CD4-positive, alpha-beta T cell treated with Interleukin-4 for 4 hours (primary cell): ENCODE results near the gene SMAD4.
"Not testable (repeated sequence)": the region's sequence is repeated elsewhere in the genome, so short reads cannot be mapped to it uniquely, and the experiment has no call there.

Source experiments
- DNase-seq: peaks from one replicate; pipeline ENCODE4 v3.0.0-alpha.2; 2020

SMAD4 gene

DNA sequence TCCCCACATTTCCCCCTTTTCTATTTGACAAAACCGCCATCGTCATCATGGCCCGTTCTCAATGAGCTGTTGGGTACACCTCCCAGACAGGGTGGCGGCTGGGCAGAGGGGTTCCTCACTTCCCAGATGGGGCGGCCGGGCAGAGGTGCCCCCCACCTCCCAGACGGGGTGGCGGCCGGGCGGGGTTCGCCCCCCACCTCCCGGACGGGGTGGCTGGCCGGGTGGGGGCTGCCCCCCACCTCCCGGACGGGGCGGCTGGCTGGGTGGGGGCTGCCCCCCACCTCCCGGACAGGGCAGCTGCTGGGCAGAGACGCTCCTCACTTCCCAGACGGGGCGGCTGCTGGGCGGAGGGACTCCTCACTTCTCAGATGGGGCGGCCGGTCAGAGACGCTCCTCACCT lies 87.0 kb downstream of the SMAD4 start:
- DNase-seq: not testable (repeated sequence)

- DNase-seq: not testable (repeated sequence)
Measured at GRCh38 chr18:51119561-51119960, 89.5 kb downstream of the SMAD4 start.

- DNase-seq: not testable (repeated sequence)
Measured at GRCh38 chr18:51119976-51120375, 90.0 kb downstream of the SMAD4 start.

DNA sequence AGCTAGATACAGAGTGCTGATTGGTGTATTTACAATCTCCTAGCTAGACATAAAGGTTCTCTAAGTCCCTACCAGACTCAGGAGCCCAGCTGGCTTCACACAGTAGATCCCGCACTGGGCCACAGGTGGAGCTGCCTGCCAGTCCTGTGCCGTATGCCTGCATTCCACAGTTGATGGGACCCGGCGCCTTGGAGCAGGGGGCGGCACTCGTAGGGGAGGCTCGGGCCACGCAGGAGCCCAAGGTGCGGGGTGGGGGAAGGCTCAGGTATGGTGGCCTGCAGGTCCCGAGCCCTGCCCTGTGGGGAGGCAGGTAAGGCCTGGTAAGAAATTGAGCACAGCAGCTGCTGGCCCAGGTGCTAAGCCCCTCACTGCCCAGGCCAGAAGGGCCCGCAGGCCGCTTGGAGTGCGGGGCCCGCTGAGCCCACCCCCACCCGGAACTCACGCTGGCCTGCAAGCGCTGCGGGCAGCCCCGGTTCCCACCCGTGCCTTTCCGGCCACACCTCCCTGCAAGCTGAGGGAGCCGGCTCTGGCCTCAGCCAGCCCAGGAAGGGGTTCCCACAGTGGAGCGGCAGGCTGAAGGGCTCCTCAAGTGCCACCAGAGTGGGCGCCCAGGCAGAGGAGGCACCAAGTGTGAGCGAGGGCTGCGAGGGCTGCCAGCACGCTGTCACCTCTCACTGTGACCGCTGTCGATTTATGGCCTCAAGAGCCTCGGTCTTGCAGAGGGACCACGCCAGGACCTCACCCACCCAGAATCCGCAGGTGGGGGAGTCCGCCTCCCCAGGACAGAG lies 91.0 kb downstream of the SMAD4 start:
- no peak for DNase-seq

DNA sequence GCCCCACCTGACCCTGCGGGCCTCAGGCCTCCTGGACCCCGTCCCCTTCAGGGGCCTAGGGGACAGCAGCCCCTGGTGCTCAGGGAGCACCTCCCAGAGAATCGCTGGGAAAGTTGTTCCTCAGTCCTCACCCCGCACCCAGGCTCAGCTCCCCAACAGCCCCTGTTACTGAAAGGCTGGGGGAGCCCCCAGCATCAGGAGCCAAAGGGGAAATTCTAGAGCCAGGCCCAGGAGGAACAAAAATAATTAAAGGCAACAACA lies 91.5 kb downstream of the SMAD4 start:
- no peak for DNase-seq

DNA sequence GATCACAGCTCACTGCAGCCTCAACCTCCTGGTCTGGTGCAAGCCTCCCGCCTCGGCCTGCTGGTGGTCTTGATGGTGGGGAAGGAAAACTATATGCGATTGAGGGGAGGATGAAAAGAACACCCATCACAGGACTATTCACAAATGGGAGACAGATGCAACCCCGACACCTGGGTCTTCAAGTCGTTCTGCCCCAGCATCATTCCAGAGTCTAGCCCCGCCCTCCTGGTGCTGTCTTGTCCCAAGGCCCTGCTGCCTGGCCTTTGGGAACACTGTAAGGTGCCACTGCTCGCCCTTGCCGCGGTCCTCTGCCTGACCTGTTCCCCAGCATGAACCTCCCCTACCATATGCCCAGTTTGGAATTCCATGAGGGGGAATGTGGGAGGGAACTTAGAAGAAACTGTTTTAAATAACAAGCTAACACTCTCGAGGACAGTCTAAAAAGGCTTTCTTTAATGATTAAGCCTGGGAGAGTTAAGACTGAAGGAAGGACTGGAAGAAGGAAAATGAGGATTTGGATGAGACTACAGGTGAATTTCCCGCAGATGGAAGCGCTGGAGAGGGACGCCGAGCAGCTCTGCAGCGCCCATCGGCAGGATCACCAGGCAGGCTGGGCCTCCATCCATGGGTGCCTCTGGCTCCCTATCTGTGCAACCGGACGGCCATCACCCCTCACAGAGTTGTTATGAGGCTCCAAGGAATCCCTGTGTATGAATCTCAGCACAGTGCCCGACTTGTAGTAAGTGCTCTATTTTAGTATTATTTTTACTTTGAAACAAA lies 92.4 kb downstream of the SMAD4 start:
- no peak for DNase-seq

DNA sequence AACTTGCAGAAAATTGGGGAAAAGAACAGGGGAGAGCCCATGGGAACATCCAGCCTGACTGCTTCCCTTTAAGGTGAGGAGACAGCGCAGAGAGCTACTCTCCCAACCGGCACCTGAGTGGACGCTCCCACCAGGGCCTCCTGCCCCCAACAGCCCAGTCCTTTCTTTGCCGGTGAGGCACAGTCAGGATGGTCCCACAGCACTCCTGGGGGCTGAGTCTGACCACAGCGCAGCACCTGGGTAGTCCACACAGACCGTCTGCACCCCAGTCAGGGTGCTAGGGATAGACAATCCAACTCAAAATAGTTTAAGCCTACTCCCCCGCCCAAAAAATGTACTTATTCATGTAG lies 93.0 kb downstream of the SMAD4 start:
- no peak for DNase-seq

DNA sequence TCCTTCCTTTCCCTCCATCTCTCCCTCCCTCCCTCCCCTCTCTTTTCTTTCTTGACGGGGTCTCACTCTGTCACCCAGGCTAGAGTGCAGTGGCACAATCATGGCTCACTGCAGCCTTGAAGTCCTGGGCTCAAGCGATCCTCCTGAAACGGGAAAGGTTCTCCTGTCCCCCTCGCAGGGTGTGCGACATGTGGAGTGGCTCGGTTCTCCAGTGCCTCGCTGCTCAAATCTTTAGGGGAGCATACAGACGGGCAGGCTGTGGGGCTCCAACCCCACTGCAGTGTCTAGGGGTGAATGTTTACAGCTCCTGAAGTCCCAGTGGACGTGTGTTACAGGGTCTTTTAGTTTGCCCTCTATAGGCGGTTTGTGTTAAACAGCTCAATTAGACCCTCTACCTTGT lies 93.5 kb downstream of the SMAD4 start:
- DNase-seq: no peak

GRCh38 chr18:51123936-51124486 lies 94.0 kb downstream of the SMAD4 start:
- no peak for DNase-seq

GRCh38 chr18:51125976-51126375 lies 96.0 kb downstream of the SMAD4 start:
- no peak for DNase-seq

GRCh38 chr18:51127664-51128063 lies 97.7 kb downstream of the SMAD4 start:
- no peak for DNase-seq

- no peak for DNase-seq
Measured at GRCh38 chr18:51128533-51128932, 98.5 kb downstream of the SMAD4 start.

DNA sequence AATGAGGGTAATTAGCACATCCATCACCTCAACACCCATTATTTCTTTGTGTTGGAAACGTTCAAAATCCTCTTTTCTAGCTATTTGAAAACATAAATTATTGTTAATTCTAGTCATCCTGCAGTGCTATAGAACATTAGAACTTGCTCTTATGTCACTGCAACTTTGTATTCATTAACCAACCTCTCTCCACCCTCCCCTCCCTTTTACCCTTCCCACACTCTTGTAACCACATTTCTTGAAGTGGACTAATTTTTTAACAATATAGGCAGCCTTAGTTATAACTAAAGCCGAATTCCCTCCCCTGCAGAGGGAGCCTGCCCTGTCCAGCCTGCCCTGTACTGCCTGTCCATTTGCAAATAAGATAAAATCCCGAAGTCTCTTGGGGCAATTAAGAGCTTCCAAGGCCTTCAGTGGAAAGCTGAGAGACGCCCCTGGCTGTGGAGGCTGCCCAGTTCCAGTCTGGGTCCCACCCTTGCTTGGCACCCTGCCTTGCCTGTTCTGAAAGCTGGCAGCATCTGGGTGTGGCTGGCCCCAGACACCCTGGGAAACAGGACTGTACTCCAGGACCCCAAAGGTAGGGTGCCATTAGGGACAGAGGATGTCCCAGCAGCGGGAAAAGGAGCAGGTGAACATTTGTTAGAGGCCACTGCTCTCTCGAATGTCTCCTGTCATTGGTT lies 102.4 kb downstream of the SMAD4 start:
- DNase-seq: no peak

GRCh38 chr18:51133580-51134160 lies 103.7 kb downstream of the SMAD4 start:
- no peak for DNase-seq
